ENCODE results near the gene COPZ2.
"Not testable (repeated sequence)": the region's sequence is repeated elsewhere in the genome, so short reads cannot be mapped to it uniquely, and the experiment has no call there.

COPZ2 gene

GRCh38 chr17:48021934-48022333 lies 15.7 kb downstream of the COPZ2 start:
- peaks cover 5% of the 10 kb centered on the region for H4K20me1 ChIP-seq (ENCODE audit: insufficient read depth, low read length, poor library complexity, severe bottlenecking)
- H3K4me1 ChIP-seq (ENCODE audit: insufficient read depth, low read length, poor library complexity, severe bottlenecking): peaks cover 26% of the 10 kb centered on the region
- no peak overlapping the region for H3K4me3 ChIP-seq (ENCODE audit: low read length, poor library complexity, severe bottlenecking)
- H3K79me2 ChIP-seq (ENCODE audit: insufficient read depth, low read length): no peaks in the 10 kb centered on the region
- H3K27me3 ChIP-seq (ENCODE audit: insufficient read depth, low read length, poor library complexity, severe bottlenecking): no peaks in the 10 kb centered on the region
- H3K36me3 ChIP-seq (ENCODE audit: insufficient read depth, low read length): no peaks in the 10 kb centered on the region
- TF ChIP-seq EZH2phosphoT487 (IDR thresholded peaks at IDR 0.05; ENCODE audit: borderline replicate concordance) (no peak), CTCF (conservative IDR thresholded peaks at IDR 0.05; ENCODE audit: low read length) (no peak)
- no peaks in the 10 kb centered on the region for H3K9me3 ChIP-seq (ENCODE audit: insufficient read depth, low read depth, low read length)
- no peak overlapping the region for H3K4me2 ChIP-seq (ENCODE audit: low read depth, low read length, poor library complexity, severe bottlenecking)
- no peak overlapping the region for H3K9ac ChIP-seq (ENCODE audit: low read depth, low read length, poor library complexity, severe bottlenecking)
- H3F3A ChIP-seq (ENCODE audit: low read depth): no peaks in the 10 kb centered on the region
- H3K9me2 ChIP-seq (replicated peaks; ENCODE audit: low read depth, low read length): no peaks in the 10 kb centered on the region
- H2AFZ ChIP-seq (ENCODE audit: low read length): no peak overlapping the region

- not testable (repeated sequence) for H3K4me2 ChIP-seq (ENCODE audit: low read depth, low read length, poor library complexity, severe bottlenecking); H3F3A ChIP-seq (ENCODE audit: low read depth); H2AFZ ChIP-seq (ENCODE audit: low read length); H3K27me3 ChIP-seq (ENCODE audit: insufficient read depth, low read length, poor library complexity, severe bottlenecking); H3K9me3 ChIP-seq (ENCODE audit: insufficient read depth, low read depth, low read length); H3K36me3 ChIP-seq (ENCODE audit: insufficient read depth, low read length); H4K20me1 ChIP-seq (ENCODE audit: insufficient read depth, low read length, poor library complexity, severe bottlenecking); H3K9me2 ChIP-seq (replicated peaks; ENCODE audit: low read depth, low read length); H3K9ac ChIP-seq (ENCODE audit: low read depth, low read length, poor library complexity, severe bottlenecking); H3K4me3 ChIP-seq (ENCODE audit: low read length, poor library complexity, severe bottlenecking); H3K4me1 ChIP-seq (ENCODE audit: insufficient read depth, low read length, poor library complexity, severe bottlenecking); H3K79me2 ChIP-seq (ENCODE audit: insufficient read depth, low read length)
These were observed 19.8 kb downstream of the COPZ2 start for GRCh38 chr17:48017817-48018158.

- TF ChIP-seq EZH2phosphoT487 (IDR thresholded peaks at IDR 0.05; ENCODE audit: borderline replicate concordance): no peak
- TF ChIP-seq CTCF (conservative IDR thresholded peaks at IDR 0.05; ENCODE audit: low read length): no peak
- Histone ChIP-seq H3K9me2 (replicated peaks; ENCODE audit: low read depth, low read length) (no peaks in the 10 kb centered on the region), H3K79me2 (ENCODE audit: insufficient read depth, low read length) (no peaks in the 10 kb centered on the region), H3K9me3 (ENCODE audit: insufficient read depth, low read depth, low read length) (no peaks in the 10 kb centered on the region), H4K20me1 (ENCODE audit: insufficient read depth, low read length, poor library complexity, severe bottlenecking) (no peaks in the 10 kb centered on the region), H2AFZ (ENCODE audit: low read length) (no peak overlapping the region), H3K4me2 (ENCODE audit: low read depth, low read length, poor library complexity, severe bottlenecking) (no peak overlapping the region), H3K4me3 (ENCODE audit: low read length, poor library complexity, severe bottlenecking) (no peak overlapping the region), H3K27me3 (ENCODE audit: insufficient read depth, low read length, poor library complexity, severe bottlenecking) (no peaks in the 10 kb centered on the region), H3K9ac (ENCODE audit: low read depth, low read length, poor library complexity, severe bottlenecking) (no peak overlapping the region), H3K4me1 (ENCODE audit: insufficient read depth, low read length, poor library complexity, severe bottlenecking) (peaks cover 10% of the 10 kb centered on the region), H3F3A (ENCODE audit: low read depth) (no peaks in the 10 kb centered on the region), H3K36me3 (ENCODE audit: insufficient read depth, low read length) (no peaks in the 10 kb centered on the region)
These were observed 21.5 kb downstream of the COPZ2 start for GRCh38 chr17:48016112-48016511.

- H3K4me2 ChIP-seq (ENCODE audit: low read depth, low read length, poor library complexity, severe bottlenecking): no peak overlapping the region
These were observed 22.9 kb downstream of the COPZ2 start for GRCh38 chr17:48014595-48015111.

More at GRCh38 chr17:48014595-48015111, 22.9 kb downstream of the COPZ2 start:
- Histone ChIP-seq H2AFZ (ENCODE audit: low read length) (no peak overlapping the region), H3K9ac (ENCODE audit: low read depth, low read length, poor library complexity, severe bottlenecking) (no peak overlapping the region), H3K9me3 (ENCODE audit: insufficient read depth, low read depth, low read length) (no peaks in the 10 kb centered on the region), H3K9me2 (replicated peaks; ENCODE audit: low read depth, low read length) (no peaks in the 10 kb centered on the region), H4K20me1 (ENCODE audit: insufficient read depth, low read length, poor library complexity, severe bottlenecking) (no peaks in the 10 kb centered on the region), H3F3A (ENCODE audit: low read depth) (no peaks in the 10 kb centered on the region), H3K79me2 (ENCODE audit: insufficient read depth, low read length) (no peaks in the 10 kb centered on the region), H3K4me3 (ENCODE audit: low read length, poor library complexity, severe bottlenecking) (no peak overlapping the region), H3K4me1 (ENCODE audit: insufficient read depth, low read length, poor library complexity, severe bottlenecking) (peaks cover 12% of the 10 kb centered on the region), H3K36me3 (ENCODE audit: insufficient read depth, low read length) (no peaks in the 10 kb centered on the region), H3K27me3 (ENCODE audit: insufficient read depth, low read length, poor library complexity, severe bottlenecking) (no peaks in the 10 kb centered on the region)
- TF ChIP-seq CTCF (conservative IDR thresholded peaks at IDR 0.05; ENCODE audit: low read length): no peak
- TF ChIP-seq EZH2phosphoT487 (IDR thresholded peaks at IDR 0.05; ENCODE audit: borderline replicate concordance): no peak

All from Loucy (cell line).